GM12873 (cell line): ENCODE results near the gene URI1.

ENCODE experiments used
- TF ChIP-seq, protein P1 (sequence below): IDR thresholded peaks from 2 replicates; pipeline ENCODE4 v1.5.1; 2012; ENCODE audit warnings: low read depth, mild to moderate bottlenecking, moderate library complexity, low read length, control low read depth; ENCODE audit not compliant: insufficient read depth; ENCODE audit errors: missing control alignments

The URI1 gene

GRCh38 chr19:30044273-30045248 lies 102.5 kb downstream of the URI1 start:
- TF ChIP-seq, protein P1, sequence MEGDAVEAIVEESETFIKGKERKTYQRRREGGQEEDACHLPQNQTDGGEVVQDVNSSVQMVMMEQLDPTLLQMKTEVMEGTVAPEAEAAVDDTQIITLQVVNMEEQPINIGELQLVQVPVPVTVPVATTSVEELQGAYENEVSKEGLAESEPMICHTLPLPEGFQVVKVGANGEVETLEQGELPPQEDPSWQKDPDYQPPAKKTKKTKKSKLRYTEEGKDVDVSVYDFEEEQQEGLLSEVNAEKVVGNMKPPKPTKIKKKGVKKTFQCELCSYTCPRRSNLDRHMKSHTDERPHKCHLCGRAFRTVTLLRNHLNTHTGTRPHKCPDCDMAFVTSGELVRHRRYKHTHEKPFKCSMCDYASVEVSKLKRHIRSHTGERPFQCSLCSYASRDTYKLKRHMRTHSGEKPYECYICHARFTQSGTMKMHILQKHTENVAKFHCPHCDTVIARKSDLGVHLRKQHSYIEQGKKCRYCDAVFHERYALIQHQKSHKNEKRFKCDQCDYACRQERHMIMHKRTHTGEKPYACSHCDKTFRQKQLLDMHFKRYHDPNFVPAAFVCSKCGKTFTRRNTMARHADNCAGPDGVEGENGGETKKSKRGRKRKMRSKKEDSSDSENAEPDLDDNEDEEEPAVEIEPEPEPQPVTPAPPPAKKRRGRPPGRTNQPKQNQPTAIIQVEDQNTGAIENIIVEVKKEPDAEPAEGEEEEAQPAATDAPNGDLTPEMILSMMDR, result no peak

GRCh38 chr19:30046522-30046921 lies 104.5 kb downstream of the URI1 start:
- TF ChIP-seq, protein P1, result peak; percentile 69

DNA sequence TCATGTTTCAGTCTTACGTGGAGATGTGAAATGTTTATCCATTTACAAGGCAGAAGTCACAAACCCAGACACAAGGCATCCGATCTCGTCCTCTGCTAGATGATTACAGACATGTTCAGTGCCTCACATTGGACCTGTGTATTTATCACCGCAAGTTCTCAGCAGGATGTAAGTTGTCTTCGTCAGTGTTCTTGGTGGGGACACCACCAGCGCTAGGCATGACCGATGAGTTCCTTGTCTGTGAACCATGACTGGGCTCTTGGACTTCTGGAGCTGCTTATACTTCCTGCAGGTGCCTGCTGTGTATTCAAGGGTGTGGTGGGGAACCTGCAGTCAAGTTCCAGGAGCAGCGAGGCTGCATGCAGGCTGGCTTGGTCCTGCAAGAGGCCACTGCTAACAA lies 105.4 kb downstream of the URI1 start:
- TF ChIP-seq, protein P1, result no peak

GRCh38 chr19:30049226-30049625 lies 107.2 kb downstream of the URI1 start:
- TF ChIP-seq, protein P1, result no peak

DNA sequence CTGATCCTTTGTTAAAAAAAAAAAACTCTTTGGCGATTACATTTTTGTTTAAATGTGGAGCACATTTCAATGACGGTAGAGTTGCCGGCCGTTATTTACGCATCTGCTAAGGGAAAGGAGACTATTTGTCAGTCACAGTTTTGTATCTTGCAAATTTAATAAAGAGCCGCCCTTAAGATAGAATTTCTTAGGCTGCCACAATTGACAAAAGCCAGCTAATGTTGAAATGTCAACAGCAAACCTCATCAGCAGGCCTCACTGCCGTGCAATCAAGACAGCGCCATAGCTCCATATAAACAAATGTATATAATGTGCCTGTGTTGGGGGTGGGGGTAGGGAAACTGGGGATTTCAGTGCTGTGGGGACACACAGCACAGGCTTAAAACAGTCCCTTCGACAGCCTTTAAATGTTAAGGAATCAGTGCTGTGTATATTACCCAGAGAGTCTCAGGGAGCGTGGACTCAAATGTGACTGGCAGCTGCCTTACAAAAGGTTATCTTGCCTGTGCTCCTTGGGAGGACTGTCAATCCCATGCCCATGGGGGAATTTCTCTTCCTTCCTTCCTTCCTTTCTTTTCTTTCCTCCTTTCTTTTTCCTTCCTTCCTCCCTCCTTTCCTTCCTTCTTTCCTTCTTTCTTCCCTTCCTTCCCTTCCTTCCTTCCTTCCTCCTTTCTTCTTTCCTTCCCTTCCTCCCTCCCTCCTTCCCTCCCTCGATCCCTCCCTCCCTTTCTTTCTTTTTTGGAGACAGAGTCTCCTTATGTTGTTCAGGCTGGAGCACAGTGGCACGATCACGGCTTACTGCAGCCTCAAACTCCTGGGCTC lies 108.0 kb downstream of the URI1 start:
- TF ChIP-seq, protein P1, result no peak

DNA sequence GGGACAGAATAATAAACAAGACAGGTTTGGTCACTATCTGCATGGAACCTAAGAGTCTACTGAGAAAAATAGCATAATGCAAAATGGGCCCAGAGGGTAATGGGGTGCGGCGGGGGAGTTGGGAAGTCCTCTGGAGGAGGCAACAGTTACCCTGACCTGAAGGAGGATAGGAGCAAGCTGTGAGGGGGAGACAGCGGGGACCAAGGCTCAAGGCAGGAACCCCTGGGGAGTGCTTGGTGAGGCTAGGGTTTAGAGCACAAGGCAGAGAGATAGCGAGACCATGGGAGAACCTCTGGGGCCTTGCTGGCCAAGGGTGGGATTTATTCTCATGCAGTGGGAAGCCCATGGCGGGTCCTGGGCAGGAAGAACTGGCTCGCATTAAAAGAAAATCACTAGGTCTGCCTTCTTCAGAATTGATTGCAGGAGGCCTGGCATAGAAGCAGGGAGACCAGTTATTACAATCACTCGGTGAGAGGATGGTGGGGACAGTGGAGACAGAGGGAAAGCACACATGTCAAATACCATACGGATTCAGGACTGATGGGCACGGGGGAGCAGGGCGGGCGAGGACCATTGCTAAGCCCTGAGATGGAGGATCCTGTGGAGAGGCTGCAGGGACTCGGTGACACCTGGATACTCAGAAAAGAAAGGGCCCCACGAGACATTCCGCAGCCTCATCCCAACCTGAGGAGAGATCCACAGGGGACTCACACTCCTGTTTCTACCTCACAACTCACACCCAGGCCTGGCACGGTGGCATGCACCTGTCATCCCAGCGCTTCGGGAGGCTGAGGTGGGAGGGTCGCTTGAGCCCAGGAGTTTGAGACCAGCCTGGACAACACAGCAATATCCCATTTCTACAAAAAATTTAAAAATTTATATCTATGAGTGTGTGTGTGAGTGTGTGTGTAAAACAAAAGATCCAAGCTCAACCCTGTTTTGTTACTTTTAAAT lies 110.4 kb downstream of the URI1 start:
- TF ChIP-seq, protein P1, result no peak
